PFSK-1 (cell line): ENCODE results near the gene CORO1C.

Experiments used
- POLR2AphosphoS5 ChIP-seq: IDR thresholded peaks from 2 replicates; pipeline ENCODE4 v1.6.1; 2012; ENCODE audit warnings: low read depth, mild to moderate bottlenecking, control low read depth, low read length, moderate library complexity
- SIN3A ChIP-seq: IDR thresholded peaks from 2 replicates; pipeline ENCODE4 v1.6.1; 2012; ENCODE audit warnings: mild to moderate bottlenecking, low read length, moderate library complexity, borderline replicate concordance; ENCODE audit not compliant: insufficient read depth
- TAF1 ChIP-seq: IDR thresholded peaks from 2 replicates; pipeline ENCODE4 v1.6.1; 2012; ENCODE audit warnings: low read length, control low read depth, borderline replicate concordance; ENCODE audit not compliant: insufficient read depth

DNA sequence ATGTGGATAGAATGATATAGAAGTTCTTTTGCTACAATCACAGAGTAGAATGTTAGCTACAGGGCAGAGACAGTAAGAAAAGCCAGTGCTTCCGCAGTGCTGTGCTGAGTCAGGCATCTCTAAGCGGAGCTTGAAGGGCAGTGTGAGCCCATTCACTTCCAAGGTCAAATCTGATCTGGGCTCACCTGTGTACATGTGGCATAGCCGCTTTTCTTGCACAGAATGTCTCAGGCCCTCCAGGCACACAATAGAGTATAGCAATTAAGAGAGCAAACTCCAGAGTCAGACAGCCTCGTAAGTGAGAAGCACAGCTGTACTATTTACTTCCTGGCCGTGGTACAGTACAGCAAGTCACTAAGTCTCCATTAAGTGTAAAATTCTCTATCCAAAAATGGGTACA, 26.8 kb downstream of the CORO1C start:
- TF ChIP-seq POLR2AphosphoS5 (no peak), TAF1 (no peak), SIN3A (no peak)
